K562 (cell line): ENCODE data around the gene ACYP2.

Experiments
- EP300 ChIP-seq: IDR thresholded peaks from 2 replicates; pipeline ENCODE4 v1.6.1; 2012; ENCODE audit warnings: low read length, improper control_type of control experiment
- EZH2 ChIP-seq: IDR thresholded peaks from 2 replicates; pipeline ENCODE4 v1.6.1; 2012; ENCODE audit warnings: low read depth, mild to moderate bottlenecking, inconsistent platforms, low read length, borderline replicate concordance
- FIP1L1 ChIP-seq: fragments of 200-400 bp; formaldehyde crosslinking; IDR thresholded peaks from 2 replicates; pipeline ENCODE4 v1.6.1; 2018; ENCODE audit warnings: mild to moderate bottlenecking, low read depth, low read length; ENCODE audit not compliant: poor library complexity, severe bottlenecking
- GABPA ChIP-seq: fragments of 200-800 bp; sonication (Bioruptor generic); conservative IDR thresholded peaks from 2 replicates; pipeline ENCODE4 v1.6.1; 2016; ENCODE audit warnings: low read depth, missing genetic modification characterization, missing compliant biosample characterization
- GTF2A2 ChIP-seq: IDR thresholded peaks from 2 replicates; pipeline ENCODE4 v1.6.1; 2016; ENCODE audit warnings: mild to moderate bottlenecking, missing genetic modification characterization, missing compliant biosample characterization
- KAT7 ChIP-seq: sonication (generic); formaldehyde crosslinking; IDR thresholded peaks from 2 replicates; pipeline ENCODE4 v1.8.0; 2022; ENCODE audit warnings: missing genetic modification reagents, mild to moderate bottlenecking, borderline replicate concordance
- NFYB ChIP-seq: IDR thresholded peaks from 2 replicates; pipeline ENCODE4 v1.6.1; 2011; ENCODE audit warnings: mild to moderate bottlenecking, moderate library complexity; ENCODE audit not compliant: insufficient read length; ENCODE audit errors: extremely low read depth
- PHB2 ChIP-seq: fragments of 450-650 bp; IDR thresholded peaks from 2 replicates; pipeline ENCODE4 v1.6.1; 2017; ENCODE audit warnings: low read depth
- SRSF1 ChIP-seq: fragments of 200-400 bp; formaldehyde crosslinking; IDR thresholded peaks from 2 replicates; pipeline ENCODE4 v1.6.1; 2017; ENCODE audit warnings: mild to moderate bottlenecking, low read depth, low read length, moderate library complexity
- YY1 ChIP-seq, 3 experiments: IDR thresholded peaks; 2 replicates each; pipeline ENCODE4 v1.6.1; 2011; ENCODE audit warnings: low read length in 2 of 3, mild to moderate bottlenecking in 2 of 3, moderate library complexity in 2 of 3, borderline replicate concordance in 1 of 3, control low read depth in 1 of 3, low read depth in 1 of 3; ENCODE audit not compliant: insufficient read depth in 3 of 3, insufficient replicate concordance in 2 of 3, control insufficient read depth in 1 of 3, insufficient read length in 1 of 3; ENCODE audit errors: extremely low read depth in 1 of 3
- ZFP1 ChIP-seq: fragments of 450-650 bp; formaldehyde crosslinking; IDR thresholded peaks from 2 replicates; pipeline ENCODE4 v1.4.0; 2020; ENCODE audit warnings: mild to moderate bottlenecking, mixed read lengths
- ZNF224 ChIP-seq: sonication (generic); formaldehyde crosslinking; IDR thresholded peaks from 2 replicates; pipeline ENCODE4 v1.8.0; 2022; ENCODE audit warnings: mild to moderate bottlenecking, missing genetic modification reagents
- TF ChIP-seq, protein P1 (sequence below), 3 experiments: IDR thresholded peaks in 2 of 3; conservative IDR thresholded peaks in 1 of 3; 2 replicates each; pipeline ENCODE4 v1.5.1; 2011 to 2012; ENCODE audit warnings: low read length in 3 of 3, mild to moderate bottlenecking in 3 of 3, control low read depth in 2 of 3, improper control_type of control experiment in 1 of 3, inconsistent platforms in 1 of 3, low read depth in 1 of 3, mixed read lengths in 1 of 3, moderate library complexity in 1 of 3; ENCODE audit not compliant: insufficient read depth in 2 of 3

- TF ChIP-seq FIP1L1 (no peak), GTF2A2 (tag) (no peak), NFYB (no peak), EZH2 (no peak), PHB2 (no peak), ZNF224 (CRISPR knock-in tag) (no peak), EP300 (no peak), SRSF1 (no peak), ZFP1 (CRISPR knock-in tag) (no peak), YY1 (IDR thresholded peaks at IDR 0.05; ENCODE audit: borderline replicate concordance in 1 of 3, control insufficient read depth in 1 of 3, extremely low read depth in 1 of 3, insufficient read depth in 3 of 3, insufficient read length in 1 of 3, insufficient replicate concordance in 2 of 3, low read depth in 1 of 3, low read length in 2 of 3) (no peak), GABPA (tag) (no peak), KAT7 (CRISPR knock-in tag) (no peak)
- TF ChIP-seq, protein P1, sequence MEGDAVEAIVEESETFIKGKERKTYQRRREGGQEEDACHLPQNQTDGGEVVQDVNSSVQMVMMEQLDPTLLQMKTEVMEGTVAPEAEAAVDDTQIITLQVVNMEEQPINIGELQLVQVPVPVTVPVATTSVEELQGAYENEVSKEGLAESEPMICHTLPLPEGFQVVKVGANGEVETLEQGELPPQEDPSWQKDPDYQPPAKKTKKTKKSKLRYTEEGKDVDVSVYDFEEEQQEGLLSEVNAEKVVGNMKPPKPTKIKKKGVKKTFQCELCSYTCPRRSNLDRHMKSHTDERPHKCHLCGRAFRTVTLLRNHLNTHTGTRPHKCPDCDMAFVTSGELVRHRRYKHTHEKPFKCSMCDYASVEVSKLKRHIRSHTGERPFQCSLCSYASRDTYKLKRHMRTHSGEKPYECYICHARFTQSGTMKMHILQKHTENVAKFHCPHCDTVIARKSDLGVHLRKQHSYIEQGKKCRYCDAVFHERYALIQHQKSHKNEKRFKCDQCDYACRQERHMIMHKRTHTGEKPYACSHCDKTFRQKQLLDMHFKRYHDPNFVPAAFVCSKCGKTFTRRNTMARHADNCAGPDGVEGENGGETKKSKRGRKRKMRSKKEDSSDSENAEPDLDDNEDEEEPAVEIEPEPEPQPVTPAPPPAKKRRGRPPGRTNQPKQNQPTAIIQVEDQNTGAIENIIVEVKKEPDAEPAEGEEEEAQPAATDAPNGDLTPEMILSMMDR (IDR thresholded peaks at IDR 0.05 in 2 of 3, conservative IDR thresholded peaks at IDR 0.05 in 1 of 3; ENCODE audit: insufficient read depth in 2 of 3, low read depth in 1 of 3, low read length in 3 of 3): no peak
Measured at GRCh38 chr2:54321047-54321446, 205.6 kb downstream of the ACYP2 start.
